ENCODE data around the gene ATG14.
"Not testable (repeated sequence)": the region's sequence is repeated elsewhere in the genome, so short reads cannot be mapped to it uniquely, and the experiment has no call there.

The ATG14 gene

DNA sequence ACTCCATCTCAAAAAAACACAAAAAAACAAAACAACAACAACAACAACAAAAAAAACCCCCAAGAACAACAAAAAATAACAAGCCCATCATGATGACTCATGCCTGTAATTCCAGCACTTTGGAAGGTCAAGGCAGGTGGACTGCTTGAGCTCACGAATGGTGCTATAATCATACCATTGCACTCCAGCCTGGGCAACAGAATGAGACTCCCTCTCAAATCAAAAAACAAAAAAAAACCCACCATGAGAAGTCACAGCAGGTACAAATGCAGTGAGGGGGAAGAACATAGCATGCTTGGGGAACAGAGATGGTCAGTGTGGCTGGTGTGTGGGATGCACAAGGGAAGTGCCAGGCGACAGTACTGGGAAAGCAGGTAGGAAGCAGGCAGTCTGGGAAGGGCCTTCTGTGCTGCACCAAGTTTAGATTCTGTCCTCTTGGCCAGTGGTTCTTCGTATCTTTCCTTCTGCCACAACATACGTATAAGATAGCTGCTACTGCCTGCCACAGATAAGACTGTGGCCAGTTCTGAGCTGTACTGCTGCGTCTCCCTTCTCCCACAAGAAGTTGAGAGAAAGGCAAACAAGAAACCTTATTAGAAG, 28.0 kb downstream of the ATG14 start:
- DNase-seq = no peak

DNA sequence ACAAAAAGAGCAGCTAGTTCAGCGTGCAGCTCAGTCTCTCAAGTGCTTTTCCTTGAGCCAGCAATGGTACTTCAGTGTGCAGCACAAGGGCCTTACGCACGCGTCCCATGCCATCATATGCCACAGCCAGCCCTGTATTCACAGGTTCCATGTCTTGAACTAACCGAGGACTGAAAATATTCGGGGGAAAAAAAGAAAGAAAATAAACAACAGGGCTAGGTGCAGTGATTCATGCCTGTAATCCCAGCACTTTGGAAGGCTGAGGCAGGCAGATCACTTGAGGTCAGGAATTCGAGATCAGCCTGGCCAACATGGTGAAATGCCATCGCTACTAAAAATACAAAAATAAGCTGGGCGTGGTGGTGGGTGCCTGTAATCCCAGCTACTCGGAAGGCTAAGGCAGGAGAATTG, 28.6 kb downstream of the ATG14 start:
- DNase-seq = not testable (repeated sequence)

DNA sequence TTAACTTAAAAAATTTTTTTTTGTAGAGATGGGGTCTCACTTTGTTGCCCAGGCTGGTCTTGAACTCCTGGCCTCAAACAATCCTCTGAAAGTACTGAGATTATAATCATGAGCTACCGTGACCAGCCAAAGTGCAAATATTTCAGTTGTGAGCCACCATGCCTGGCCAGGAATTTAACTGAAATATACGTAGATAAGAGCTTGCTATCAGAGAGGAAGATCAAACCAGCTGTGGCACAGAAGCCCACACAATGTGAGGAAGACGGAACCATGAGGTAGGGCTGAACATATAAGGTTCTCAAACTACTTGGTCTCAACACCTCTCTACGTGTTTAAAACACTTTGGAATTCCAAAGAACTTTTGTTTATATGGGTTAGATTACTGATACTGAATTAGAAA, 29.1 kb downstream of the ATG14 start:
- DNase-seq = no peak

DNA sequence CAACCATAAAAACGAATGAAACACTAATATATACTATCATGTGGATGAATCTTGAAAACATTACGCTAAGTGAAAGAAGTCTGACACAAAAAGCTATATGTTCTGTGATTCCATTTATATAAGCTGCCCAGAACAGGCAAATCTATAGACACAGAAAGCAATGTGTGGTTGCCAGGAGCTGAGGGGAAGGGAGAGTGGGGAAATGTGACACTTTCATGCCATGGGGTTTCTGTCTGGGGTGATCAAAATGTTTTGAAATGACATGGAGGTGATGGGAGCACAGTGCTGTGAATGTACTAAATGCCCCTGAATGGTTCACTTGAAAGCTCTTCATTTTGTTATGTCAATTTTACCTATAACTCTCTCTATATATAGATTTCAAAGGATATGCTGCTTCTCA, 30.1 kb downstream of the ATG14 start:
- no peak for DNase-seq

DNA sequence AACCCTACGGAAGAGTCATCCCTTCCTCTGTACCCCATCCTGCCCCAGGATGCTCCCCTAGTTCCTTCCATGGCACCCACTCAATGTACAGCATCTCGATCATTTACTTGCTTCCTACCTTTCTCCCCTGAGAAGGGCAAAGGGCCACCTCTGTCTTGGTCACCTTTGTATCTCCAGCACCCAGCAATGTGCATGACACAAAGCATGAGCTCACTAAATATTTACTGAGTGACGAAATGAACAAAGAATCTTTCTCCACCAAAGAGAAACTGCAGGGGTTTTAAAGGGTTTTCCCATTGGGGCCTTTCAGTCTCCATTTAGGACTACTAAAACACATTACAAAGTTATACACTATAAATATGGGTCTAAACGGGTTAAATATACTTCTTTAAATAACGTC, 30.6 kb downstream of the ATG14 start:
- no peak for DNase-seq

DNA sequence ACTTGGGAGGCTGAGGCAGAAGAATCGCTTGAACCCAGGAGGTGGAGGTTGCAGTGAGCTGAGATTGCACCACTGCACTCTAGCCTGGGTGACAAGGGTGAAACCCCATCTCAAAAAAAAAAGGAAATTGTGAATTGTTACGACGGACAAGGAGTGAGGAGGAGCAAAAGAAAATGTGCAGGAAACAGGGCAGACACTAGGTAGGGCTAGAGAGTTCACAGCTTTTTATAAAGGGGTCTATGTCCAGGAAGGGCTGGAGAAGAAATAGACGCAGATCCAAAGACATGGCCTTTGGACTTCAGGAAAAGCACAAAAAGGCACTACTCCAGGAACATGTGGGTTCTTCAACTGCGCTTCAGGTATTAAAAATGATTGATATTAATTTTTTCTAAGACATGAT, 34.4 kb downstream of the ATG14 start:
- no peak for DNase-seq

DNA sequence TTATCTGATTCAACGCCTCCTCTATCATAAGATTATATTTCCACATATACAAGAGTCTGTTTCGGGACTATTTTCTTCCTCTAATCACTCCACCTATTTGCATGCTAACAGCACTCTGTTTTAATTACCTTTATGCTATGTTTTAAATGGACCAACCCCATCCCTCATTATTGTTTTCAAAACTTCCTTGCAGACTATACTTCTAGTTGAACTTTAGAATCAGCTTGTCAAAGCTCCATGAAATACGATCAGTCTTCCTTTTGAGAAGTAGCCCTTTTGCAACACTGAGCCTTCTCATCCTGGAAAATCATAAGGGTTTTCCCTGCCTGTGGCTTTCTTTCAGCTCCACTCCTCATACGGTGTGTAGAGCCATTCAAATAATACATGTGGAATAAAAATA, 36.9 kb downstream of the ATG14 start:
- DNase-seq = no peak

DNA sequence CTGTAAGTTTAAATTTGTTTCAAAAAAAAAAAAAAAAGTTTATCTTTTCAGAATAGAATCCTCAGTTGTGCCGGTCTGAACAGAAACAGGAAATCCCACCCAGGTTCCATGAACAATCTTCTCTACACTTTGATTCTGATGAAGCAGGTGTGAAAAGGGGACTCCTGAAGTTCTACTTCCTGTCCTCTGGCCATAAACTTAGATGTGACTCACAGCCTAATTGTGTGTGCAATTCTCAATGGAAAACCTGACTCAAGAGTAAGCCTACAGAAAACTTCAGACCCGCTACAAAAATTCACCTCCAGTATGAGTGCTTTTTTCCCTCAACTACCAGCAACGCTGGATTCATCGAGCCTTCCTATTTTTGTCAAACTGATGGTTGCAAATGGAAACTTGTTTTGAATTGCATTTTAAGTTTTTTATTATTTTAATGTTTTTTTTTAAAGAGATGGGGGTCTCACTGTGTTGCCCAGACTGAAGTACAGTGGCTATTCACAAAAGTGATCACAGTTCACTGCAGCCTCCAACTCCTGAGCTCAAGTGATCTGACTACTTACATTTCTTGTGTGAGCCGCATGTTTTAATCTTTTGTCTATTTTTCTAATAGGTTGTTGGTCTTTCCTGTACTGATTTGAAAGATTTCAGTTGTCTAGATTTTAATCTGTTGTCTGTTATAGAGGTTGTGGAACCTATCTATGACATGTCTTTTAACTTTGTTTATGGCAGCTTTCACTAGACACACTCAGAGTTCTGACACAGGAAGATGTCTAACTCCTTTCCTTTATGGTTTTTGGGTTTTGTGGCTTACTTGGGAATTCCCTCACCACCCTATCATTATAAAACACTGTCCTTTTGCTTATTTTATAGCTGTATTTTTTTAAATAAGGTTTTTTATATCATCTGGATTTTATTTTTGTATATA, 37.6 kb downstream of the ATG14 start:
- no peak for DNase-seq

DNA sequence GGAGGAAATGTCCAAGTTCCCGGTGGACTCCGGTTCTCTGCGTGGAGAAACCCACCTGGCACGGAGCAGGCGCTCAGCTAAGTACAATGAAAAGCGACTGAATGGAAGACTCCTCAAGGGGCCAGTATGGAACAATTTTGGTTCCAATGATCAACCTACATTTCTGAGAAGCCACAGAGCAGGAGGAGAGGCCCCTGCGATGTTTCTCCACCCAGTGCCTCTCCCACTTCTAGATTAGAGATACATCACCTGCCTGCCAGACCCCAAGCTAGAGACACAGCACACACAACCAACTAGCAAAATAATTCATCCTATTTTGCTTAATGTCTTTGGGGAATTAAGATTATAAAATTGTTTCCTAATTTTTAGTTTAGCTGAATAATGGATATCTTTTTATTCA, 38.8 kb downstream of the ATG14 start:
- no peak for DNase-seq

DNA sequence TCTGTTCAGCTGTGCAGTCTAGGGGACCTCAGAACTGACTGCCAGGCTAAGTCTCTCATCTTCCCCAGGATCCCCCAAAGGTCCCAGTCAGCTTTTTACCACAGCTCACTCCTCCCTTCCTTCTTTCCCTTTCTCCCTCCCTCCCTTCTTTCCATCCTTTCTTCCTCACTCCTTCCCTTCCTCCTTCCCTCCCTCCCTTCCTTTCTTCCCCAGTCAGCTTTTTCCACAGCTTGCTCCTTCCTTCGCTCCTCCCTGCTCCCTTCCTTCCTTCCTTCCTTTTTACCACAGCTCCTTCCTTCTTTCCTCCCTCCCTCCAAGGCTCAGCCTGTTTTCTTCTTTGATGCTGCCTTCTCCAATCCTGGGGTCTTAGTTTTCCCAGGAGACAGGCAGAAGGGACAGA, 39.2 kb downstream of the ATG14 start:
- no peak for DNase-seq

DNA sequence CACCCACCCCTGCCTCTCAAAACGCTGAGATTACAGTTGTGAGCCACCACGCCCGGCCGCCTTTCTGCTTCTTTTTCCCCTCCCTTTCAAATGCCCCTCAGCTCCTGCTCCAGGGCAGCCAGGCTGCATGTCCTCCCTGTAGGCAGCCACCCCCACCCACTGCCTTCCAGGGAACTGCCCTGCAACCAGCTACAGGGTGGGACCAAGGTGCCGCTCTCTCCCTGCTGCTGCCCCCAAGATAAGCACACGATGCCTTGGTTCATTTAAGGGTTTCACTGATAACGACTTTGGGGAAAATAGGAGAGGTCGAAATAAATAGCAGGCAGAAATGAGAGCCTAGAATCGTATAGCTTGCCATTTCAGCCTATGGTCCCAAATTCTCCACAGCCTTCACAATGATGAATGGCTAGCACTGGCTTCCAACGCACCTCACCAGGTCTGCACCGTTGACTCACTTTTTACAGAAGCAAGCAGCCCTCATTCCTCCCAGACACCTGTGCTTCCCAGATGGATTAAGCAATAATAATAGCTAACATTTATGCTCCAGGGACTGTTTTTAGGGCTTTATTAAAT, 40.7 kb downstream of the ATG14 start:
- no peak for DNase-seq

DNA sequence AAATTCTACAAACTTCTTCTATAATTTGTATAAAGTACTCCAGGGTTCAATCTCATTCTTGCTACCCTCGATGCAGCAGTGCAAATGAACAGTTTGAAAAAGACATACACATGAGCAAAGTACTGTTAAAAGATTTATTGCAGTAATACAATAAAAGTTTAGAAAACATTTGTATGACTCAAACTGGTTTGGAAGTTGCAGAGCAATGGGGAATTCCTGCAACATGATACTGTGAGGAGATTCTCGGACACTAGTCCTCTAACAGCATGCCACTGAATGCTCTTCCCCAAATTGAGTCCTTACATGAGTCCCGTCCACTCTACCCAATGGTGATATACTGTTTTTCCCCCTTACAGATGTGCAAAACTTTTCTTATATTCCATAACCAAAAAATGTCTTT, 45.4 kb downstream of the ATG14 start:
- no peak for DNase-seq

DNA sequence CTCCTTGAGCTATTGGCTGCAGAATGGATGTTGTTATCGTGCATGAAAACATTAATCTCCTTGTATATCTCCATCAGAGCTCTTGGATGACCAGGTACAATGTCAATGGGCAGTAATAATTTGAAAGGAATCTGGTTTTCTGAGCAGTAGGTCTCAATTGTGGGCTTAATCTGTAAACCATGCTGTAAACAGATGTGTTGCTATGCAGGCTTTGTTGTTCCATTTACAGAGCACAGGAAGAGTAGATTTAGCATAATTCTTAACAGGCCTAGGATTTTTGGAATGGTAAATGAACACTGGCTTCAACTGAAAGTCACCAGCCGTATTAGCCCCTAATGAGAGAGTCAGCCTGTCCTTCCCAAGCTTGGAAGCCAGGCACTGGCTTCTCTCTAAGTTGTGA, 50.4 kb downstream of the ATG14 start:
- DNase-seq = no peak

DNA sequence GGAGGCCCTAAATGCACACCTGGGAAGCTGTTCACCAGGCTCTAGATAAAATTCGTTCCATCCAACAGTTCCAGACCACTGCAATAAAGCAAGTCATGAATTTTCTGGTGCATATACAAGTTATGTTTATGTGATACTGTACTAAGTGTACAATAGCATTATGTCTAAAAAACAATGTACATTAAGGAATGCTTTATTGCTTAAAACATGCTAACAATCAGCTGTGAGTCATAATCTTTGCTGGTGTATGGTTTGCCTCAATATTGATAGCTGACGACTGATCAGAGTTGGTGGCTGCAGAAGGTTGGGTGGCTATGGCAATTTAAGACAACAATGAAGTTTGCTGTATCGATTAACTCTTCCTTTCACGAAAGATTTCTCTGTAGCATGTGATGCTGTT, 52.3 kb downstream of the ATG14 start:
- no peak for DNase-seq

DNA sequence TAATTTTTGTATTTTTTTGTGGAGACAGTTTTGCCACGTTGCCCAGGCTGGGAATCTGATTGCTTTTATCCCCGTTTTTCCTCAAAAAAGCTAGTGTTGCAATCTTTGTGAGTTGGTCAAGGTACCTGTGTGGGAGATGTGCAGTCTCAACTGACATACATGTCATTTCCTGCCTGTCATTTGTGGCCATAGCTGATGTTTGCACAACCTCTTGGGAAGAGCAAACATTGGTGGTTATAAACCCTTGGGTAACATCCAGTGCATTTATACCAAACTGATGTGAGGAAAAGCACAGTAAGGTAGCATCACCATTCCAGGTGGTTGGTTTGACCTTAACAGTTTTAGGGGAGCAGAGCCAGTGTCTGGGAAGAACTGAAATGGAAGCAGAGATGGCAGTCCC, 54.7 kb downstream of the ATG14 start:
- DNase-seq = no peak

DNA sequence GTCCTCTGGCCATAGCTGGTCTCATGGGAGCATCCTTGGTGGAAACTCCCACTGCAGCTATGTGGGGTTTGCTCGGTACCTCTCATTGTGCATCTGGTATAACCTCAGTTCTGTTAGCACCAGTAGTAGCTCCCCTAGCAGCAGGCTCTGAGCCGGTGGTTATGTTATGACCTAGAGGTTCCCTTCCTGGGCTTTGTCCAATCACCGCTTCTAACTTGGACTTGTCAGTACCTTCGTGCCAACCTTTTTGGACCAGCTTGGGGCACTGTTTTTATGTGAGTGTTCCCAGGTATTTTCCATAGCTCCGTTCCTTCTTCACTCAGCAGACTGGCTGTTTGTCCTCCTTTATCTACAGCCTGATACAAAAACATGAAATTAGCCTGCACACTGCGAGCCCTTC, 55.7 kb downstream of the ATG14 start:
- DNase-seq = no peak

DNA sequence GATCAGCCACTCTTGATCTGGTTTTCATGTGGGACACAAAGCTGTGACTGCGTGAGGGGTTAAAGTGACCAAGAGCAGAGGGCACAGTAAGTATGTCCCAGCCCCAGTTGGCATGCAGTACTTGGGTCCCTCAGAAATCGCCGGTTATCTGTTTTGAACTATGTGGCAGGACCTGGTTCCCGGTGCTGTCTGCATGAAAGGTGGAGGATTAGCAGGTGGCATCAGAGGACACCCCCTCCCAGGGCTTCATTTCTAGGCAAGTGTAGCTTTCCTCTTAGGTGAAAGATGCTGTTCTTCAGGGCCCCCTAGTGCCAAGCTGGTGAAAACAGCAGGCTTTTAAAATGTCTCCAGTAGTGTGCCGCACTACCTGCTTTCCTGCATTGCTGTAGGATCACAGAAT, 57.1 kb downstream of the ATG14 start:
- DNase-seq = peak; percentile 85

DNA sequence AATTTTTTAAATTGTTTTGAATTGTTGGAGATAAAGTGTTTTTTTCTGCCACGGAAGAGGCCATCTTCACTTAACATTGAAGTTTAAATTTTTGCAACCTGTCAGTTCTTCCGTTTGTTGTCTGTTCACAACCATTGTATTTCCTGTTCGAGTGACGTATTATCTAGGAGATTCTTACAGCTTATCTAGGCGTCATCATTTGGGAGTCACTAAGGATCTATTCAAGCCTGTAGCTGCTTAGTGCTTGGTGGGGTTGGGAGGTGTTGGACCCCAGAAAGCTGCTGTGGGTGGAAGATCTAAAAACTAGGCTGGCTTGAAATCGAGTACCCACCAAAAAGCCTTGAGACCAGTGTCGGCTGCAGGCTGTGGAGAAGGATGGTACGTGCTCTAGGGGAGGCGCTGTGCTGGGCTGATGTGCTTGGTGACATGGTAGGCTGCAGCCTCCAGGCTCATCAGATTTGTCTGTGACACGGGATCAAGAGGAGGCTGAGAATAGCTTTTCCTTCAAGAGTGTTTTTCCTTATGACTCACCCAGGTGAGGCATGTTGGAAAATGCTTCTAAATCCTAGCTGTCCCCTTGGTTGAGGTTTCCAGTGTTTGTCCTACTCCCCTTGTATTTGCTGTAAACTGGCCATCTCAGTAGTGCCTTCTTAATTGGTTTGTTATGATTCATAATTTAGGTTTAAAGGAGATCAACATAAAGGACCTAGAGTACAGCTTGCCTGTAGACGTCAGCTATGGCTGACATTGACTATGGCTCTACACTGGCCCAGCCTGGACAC, 57.8 kb downstream of the ATG14 start:
- DNase-seq = no peak

DNA sequence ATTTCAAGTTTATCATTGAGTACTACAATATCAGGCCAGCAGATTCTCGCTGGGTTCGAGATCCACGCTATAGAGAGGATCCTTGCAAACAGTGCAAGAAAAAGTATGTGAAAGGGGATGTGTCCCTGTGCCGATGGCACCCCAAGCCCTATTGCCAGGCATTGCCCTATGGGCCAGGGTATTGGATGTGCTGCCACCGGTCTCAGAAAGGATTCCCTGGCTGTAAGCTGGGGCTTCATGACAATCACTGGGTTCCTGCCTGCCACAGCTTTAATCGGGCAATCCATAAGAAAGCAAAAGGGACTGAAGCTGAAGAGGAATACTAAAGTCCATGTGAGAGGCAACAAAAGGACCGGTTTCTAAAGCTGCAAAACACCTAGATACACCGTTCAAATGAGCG, 59.4 kb downstream of the ATG14 start:
- DNase-seq = no peak

DNA sequence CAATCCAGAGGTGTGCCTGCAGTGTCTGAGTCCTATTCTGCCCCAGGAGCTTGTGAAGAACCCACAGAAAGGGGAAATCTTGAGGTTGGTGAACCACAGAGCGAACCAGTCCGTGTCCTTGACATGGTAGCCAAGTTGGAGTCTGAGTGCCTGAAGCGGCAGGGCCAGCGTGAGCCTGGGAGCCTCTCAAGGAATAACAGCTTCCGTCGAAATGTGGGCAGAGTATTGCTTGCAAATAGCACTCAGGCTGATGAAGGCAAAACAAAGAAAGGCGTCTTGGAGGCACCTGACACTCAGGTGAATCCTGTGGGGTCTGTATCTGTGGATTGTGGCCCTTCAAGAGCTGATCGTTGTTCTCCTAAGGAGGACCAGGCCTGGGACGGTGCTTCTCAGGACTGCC, 60.5 kb downstream of the ATG14 start:
- no peak for DNase-seq

DNA sequence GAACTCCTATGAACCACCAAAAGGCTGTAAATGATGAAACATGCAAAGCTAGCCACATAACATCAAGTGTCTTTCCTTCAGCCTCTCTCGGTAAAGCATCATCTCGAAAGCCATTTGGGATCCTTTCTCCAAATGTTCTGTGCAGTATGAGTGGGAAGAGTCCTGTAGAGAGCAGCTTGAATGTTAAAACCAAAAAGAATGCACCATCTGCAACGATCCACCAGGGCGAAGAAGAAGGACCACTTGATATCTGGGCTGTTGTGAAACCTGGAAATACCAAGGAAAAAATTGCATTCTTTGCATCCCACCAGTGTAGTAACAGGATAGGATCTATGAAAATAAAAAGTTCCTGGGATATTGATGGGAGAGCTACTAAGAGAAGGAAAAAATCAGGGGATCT, 61.2 kb downstream of the ATG14 start:
- DNase-seq = no peak

DNA sequence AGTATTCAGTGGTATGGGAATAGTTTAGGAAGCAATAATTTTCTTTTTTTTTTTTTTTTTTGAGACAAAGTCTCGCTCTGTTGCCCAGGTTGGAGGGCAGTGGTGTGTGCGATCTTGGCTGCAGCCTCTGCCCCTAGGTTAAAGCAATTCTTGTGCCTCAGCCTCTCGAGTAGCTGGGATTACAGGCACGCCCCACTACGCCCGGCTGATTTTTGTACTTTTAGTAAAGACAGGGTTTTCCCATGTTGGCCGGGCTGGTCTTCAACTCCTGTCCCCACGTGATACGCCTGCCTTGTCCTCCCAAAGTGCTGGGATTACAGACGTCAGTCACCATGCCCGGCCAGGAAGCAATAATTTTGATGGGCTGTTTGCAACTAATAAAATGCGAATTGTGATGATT, 62.1 kb downstream of the ATG14 start:
- DNase-seq = no peak

DNA sequence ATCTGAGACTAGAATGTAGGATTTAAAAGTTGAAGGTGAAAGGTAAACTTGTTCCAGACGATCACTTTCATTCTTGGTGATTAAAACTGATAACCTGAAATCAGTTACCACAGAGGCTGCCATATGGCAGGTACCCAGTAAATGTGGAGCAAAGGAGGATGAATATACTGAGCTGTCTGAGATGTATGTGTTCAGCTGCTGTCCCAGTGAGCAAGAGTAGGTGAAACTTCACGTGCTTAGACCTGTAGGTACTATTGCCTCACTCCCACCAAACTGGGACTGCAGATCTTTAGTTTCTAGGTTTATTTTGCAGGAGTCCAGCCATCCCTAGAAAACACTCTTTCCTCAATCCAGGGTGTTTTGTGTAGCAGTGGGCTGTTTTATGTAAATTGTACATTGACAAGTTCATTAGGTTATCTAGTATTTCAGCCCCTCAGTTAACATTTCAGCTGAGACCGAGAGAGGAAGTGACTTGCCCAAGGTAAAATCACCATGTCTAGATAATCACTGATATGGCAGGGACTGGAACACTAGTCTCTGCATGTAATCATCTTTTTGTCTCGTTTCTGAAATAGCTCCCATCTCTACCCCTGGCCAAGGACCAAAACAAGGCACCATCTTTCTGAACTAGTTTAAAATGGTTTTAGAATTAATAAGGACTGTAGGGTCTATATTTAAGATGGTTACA, 62.7 kb downstream of the ATG14 start:
- peak; percentile 82 for DNase-seq
